Vagina (tissue), 2 donors: ENCODE measurements around the gene NUBP2. TPM values are rescaled to one million over a fixed set of nuclear protein-coding genes. Genes with fewer than 3 reads are reported as not detected.

ENCODE experiments used
- DNase-seq, 2 donors: peaks; one replicate each; pipeline ENCODE4 v3.0.0-alpha.2; 2017; ENCODE audit errors: extremely low spot score in 2 of 2
- H3K27ac ChIP-seq: fragments of 200-600 bp; sonication (generic); one replicate; pipeline ENCODE4 v1.5.1; 2019
- H3K27me3 ChIP-seq: fragments of 200-600 bp; sonication (generic); one replicate; pipeline ENCODE4 v1.5.1; 2019
- H3K36me3 ChIP-seq, 2 donors: fragments of 200-600 bp; sonication (generic); one replicate each; pipeline ENCODE4 v1.5.1; 2017 to 2019
- H3K4me1 ChIP-seq: fragments of 200-600 bp; sonication (generic); one replicate; pipeline ENCODE4 v1.5.1; 2019
- H3K4me3 ChIP-seq, 2 donors: fragments of 200-600 bp; sonication (generic); 1 replicate in 1 of 2; 2 replicates in 1 of 2; pipeline ENCODE4 v1.5.1; 2016 to 2019
- H3K9me3 ChIP-seq: fragments of 200-600 bp; sonication (generic); one replicate; pipeline ENCODE4 v1.5.1; 2019
- POLR2A ChIP-seq, 2 donors: fragments of 450-650 bp; IDR thresholded peaks; one replicate each; pipeline ENCODE4 v1.6.1; 2017; ENCODE audit warnings: antibody characterized with exemption in 2 of 2, mild to moderate bottlenecking in 2 of 2, moderate library complexity in 2 of 2
- POLR2AphosphoS5 ChIP-seq, 2 donors: sonication (generic); formaldehyde crosslinking; IDR thresholded peaks; one replicate each; pipeline ENCODE4 v1.9.0; 2017; ENCODE audit warnings: antibody characterized with exemption in 2 of 2, mild to moderate bottlenecking in 2 of 2, low read depth in 1 of 2; ENCODE audit not compliant: insufficient read depth in 1 of 2
- intact Hi-C: fragments of 100-400 bp; cut with DNase I; formaldehyde crosslinking; loops from one replicate; pipeline ENCODE4 v1.15.1; 2023
- total RNA-seq: library from RNA; depleted of rRNA; stranded (reverse); fragments of >200 nt; gene quantifications from one replicate; pipeline ENCODE4 v1.2.3, GENCODE V29; 2016
- TF ChIP-seq, protein P1 (sequence below), 3 experiments: fragments of 450-650 bp in 2 of 3; fragments of 200-600 bp in 1 of 3; sonication (generic) in 1 of 3; IDR thresholded peaks; one replicate each; pipeline ENCODE4 v1.5.1; 2017 to 2019; ENCODE audit warnings: antibody characterized with exemption in 3 of 3, mild to moderate bottlenecking in 2 of 3, moderate library complexity in 2 of 3

NUBP2 gene, protein sequence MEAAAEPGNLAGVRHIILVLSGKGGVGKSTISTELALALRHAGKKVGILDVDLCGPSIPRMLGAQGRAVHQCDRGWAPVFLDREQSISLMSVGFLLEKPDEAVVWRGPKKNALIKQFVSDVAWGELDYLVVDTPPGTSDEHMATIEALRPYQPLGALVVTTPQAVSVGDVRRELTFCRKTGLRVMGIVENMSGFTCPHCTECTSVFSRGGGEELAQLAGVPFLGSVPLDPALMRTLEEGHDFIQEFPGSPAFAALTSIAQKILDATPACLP
- total RNA-seq: 40.8 TPM

DNA sequence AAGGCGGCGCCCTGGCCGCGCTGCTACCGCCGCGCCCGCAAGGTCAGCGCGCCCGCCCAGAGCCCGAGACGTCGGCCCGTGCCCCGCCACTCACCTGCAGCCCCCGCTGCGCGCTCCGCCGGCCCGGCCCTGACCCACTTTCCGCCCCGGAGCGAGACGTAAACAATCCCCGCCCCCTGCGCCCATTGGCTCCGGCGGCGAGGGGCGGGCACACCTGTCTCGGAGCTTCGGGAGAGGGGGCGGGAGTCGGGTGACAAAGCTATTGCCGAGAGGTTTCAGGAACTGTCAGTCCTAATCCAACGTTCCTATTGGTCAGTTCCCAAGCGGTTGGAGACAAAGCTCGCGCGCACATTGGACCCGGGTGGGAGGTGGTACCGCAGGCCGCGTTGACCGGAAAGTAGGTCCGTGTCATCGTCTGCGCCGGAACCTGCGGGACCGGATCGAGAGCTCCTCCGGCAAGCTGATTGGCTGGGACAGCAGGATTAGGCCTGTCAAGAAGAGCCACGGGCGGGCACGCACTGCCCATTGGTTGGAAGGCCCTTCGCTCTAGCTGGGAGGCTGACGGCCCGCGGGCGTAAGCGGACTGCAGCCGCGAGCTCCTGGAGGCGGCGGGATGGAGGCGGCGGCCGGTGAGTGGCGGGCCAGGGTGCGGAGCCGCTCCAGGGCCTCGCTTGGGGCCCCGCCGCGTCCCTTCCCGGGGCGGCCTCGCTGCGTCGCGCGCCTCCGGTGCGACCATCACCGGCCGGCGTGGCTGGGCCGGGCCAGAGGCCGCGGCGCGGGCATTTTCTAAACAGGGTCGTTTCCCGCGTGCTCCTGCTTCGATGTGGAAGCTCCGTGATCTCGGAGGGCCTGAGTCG, at the start of gene NUBP2, which contains the start of gene SPSB3:
TSS of gene NUBP2 (plus strand) at position 553 of the 857 bp plus-strand sequence. CDS start at position 614, 61 bp downstream.
TSS of gene SPSB3 (minus strand) at position 164 of the 857 bp plus-strand sequence. CDS start 1,088 bp downstream, outside the sequence.
- intact Hi-C loops: no loop called here
- Histone ChIP-seq H3K27me3 (no peaks in the 10 kb centered on the region), H3K9me3 (no peaks in the 10 kb centered on the region), H3K4me3 (peak within 1 kb of the TSS; percentile 89 to 96), H3K36me3 (peaks cover 0 to 27% of the 10 kb centered on the region in 2 donors), H3K4me1 (peaks cover 59% of the 10 kb centered on the region), H3K27ac (peak within 1 kb of the TSS; percentile 67)
- DNase-seq: peak; percentile 100
- TF ChIP-seq, protein P1, sequence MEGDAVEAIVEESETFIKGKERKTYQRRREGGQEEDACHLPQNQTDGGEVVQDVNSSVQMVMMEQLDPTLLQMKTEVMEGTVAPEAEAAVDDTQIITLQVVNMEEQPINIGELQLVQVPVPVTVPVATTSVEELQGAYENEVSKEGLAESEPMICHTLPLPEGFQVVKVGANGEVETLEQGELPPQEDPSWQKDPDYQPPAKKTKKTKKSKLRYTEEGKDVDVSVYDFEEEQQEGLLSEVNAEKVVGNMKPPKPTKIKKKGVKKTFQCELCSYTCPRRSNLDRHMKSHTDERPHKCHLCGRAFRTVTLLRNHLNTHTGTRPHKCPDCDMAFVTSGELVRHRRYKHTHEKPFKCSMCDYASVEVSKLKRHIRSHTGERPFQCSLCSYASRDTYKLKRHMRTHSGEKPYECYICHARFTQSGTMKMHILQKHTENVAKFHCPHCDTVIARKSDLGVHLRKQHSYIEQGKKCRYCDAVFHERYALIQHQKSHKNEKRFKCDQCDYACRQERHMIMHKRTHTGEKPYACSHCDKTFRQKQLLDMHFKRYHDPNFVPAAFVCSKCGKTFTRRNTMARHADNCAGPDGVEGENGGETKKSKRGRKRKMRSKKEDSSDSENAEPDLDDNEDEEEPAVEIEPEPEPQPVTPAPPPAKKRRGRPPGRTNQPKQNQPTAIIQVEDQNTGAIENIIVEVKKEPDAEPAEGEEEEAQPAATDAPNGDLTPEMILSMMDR (IDR thresholded peaks at IDR 0.05): peak in 2 of 3 experiments; percentile 11 to 35
- TF ChIP-seq POLR2AphosphoS5 (IDR thresholded peaks at IDR 0.05; ENCODE audit: insufficient read depth in 1 of 2, low read depth in 1 of 2) (peak; percentile 84 to 95), POLR2A (IDR thresholded peaks at IDR 0.05) (peak in 1 of 2 donors; percentile 51)

DNA sequence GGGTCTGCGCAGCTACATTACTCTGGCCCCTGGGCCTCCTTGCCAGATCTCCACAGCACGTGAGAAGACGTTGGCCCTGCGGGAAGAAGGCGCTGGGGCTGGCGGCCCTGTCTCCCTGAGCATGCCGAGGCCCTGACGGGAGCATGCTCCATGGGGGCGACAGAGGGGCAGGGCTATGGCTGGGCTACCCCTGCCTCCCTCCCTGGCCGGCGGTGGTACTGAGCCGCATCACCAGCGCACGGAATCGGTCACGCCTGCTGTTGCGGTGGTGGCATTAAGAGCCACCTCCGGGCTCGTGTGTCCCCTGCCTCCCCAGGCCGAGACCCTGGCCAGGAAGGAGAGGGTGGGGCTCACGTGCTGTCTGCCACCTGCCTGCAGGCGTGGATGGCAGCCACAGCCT, 48.6 kb upstream of the NUBP2 start:
- Histone ChIP-seq H3K27ac (no peak overlapping the region), H3K9me3 (no peaks in the 10 kb centered on the region), H3K4me1 (no peaks in the 10 kb centered on the region), H3K27me3 (no peaks in the 10 kb centered on the region), H3K4me3 (no peak overlapping the region), H3K36me3 (peaks cover 0 to 45% of the 10 kb centered on the region in 2 donors)
- intact Hi-C loops: no loop called here
- TF ChIP-seq POLR2A (IDR thresholded peaks at IDR 0.05) (no peak), POLR2AphosphoS5 (IDR thresholded peaks at IDR 0.05; ENCODE audit: insufficient read depth in 1 of 2, low read depth in 1 of 2) (no peak)
- TF ChIP-seq, protein P1 (IDR thresholded peaks at IDR 0.05): no peak
- DNase-seq: no peak

DNA sequence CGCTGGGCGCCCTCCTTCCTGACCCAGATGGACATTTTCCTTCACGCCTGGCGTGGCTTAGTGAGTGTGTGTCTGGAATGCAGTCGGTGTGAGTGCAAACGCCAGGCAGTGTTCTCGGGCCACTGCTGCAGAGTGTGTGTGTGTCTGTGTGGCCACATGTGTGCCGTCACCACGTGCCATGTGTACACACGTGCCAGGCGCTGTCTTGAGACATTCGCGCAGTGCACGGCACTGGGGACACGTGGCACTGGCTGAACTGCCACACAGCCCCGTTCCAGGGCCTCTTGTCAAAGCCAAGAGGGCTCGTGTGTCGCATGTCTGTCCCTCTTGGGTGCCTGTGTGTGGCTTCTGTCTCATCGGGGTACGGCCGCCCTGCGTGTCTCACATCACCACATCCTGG, 47.9 kb upstream of the NUBP2 start:
- TF ChIP-seq, protein P1 (IDR thresholded peaks at IDR 0.05): no peak
- TF ChIP-seq POLR2A (IDR thresholded peaks at IDR 0.05): no peak
- no peak for TF ChIP-seq POLR2AphosphoS5 (IDR thresholded peaks at IDR 0.05; ENCODE audit: insufficient read depth in 1 of 2, low read depth in 1 of 2)
- H3K4me1 ChIP-seq: no peaks in the 10 kb centered on the region
- peaks cover 0 to 40% of the 10 kb centered on the region in 2 donors for H3K36me3 ChIP-seq
- H3K27me3 ChIP-seq: no peaks in the 10 kb centered on the region
- no peak overlapping the region for H3K27ac ChIP-seq
- DNase-seq: no peak
- intact Hi-C loops: no loop called here
- H3K4me3 ChIP-seq: no peak overlapping the region
- H3K9me3 ChIP-seq: no peaks in the 10 kb centered on the region

DNA sequence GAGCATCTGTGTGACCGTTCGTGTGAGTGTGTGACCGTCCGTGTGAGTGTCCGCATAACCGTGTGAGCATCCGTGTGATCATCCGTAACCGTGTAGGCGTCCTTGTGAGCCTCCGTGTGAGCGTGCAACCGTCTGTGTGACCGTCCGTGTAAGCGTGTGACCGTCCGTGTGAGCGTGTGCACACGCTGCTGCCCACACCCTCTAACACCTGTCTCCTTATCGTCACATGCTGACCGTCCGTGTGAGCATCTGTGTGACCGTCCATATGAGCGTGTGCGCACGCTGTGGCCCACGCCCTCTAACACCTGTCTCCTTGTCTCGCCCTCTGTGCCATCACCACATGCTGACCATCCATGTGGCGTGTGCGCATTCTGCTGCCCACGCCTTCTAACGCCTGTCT, 42.5 kb upstream of the NUBP2 start:
- H3K36me3 ChIP-seq: peaks cover 0 to 16% of the 10 kb centered on the region in 2 donors
- H3K27me3 ChIP-seq: no peaks in the 10 kb centered on the region
- no peak for DNase-seq
- no peak for TF ChIP-seq POLR2A (IDR thresholded peaks at IDR 0.05)
- no peak for TF ChIP-seq POLR2AphosphoS5 (IDR thresholded peaks at IDR 0.05; ENCODE audit: insufficient read depth in 1 of 2, low read depth in 1 of 2)
- TF ChIP-seq, protein P1 (IDR thresholded peaks at IDR 0.05): no peak
- H3K4me1 ChIP-seq: no peaks in the 10 kb centered on the region
- intact Hi-C loops: no loop called here
- H3K4me3 ChIP-seq: no peak overlapping the region
- no peaks in the 10 kb centered on the region for H3K9me3 ChIP-seq
- H3K27ac ChIP-seq: no peak overlapping the region
